GM21447 (cell line): ENCODE data around the gene RSKR.
"Not testable (repeated sequence)": the region's sequence is repeated elsewhere in the genome, so short reads cannot be mapped to it uniquely, and the experiment has no call there.

ENCODE experiments used
- ATAC-seq: cut with Tn5 transposase; IDR thresholded peaks from one replicate; pipeline ENCODE4 v1.9.1; 2021; ENCODE audit not compliant: unreplicated experiment

RSKR gene

DNA sequence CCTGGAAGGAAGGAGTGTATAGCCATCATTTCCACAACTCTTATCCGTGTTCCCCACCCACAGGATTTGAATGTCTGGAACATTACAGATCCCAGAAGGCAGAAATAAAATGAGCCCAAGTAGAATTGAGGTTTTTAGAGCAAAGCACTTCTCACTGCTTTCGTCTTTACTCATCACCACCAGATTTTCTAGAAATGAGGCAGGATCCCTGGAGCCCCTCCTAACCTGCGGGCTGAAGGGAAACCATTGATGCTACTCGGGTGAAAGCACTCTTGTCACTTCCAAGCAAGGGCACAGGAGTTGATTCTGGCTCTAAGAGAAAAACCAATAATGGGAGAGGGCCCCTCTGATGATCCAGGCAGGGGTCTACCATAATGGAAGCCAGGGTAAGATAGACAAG is 34.5 kb downstream of the RSKR start:
- no peak for ATAC-seq

DNA sequence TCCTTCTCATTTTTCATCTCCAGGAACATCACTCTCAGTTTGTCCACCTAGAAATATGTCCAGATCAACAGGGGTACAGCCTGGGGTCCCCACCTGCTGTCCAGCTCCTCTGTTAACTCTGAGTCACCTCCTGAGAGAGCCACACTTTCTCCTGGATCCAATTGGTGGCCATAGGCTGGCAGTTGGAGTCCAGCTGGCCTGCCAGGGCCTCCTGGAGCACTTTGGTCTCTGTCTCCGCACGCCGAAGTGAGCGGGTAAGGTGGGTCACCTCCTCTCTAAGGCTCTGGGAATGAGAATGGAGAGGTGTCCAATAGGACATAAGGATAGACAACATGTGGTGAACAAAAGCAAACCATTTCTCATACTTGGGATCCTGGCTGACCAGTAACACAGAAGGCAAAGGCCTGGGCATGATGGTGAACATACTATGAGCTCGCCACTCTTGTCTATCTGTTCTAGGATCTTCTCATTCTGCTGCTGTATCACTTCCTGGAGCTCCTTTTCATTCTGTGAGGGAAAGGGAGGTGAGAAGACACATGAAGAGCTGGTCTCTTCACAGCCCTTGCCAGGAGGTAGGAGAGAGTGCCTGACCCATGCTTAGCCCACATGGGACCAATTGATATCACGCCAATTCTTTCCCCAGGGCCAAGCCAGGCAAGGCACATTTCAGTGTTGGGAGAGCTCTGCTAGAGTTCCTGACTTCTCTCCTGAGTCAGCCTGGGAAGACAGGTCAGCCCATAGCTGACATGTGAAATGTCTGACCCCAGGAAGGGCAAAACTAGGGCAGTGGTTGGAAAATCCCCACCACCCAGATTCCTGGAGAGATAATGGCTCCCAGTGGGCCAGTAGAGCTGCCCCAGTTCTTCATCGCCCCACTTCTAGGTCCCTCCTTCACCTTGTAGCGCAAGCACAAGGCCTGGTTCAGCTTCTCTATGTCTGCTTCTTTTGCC is 35.5 kb downstream of the RSKR start:
- no peak for ATAC-seq

DNA sequence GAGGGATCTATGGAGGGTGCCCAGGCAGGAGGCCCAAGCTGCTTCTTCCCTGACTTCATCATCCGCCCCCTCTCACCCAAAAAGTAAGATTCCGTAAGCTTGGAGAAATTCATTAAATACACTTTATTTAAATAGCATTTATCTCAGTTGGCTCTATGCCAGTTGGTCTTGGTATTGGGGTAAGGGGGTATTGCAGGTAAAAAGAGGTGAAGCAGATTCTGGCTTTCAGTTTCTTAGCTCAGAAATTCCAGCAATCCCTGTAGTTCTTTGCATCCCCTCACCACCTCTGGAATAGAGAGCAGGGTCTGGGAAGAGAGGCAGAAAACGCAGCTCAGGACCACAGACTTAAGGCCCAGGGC is 36.5 kb downstream of the RSKR start:
- no peak for ATAC-seq

DNA sequence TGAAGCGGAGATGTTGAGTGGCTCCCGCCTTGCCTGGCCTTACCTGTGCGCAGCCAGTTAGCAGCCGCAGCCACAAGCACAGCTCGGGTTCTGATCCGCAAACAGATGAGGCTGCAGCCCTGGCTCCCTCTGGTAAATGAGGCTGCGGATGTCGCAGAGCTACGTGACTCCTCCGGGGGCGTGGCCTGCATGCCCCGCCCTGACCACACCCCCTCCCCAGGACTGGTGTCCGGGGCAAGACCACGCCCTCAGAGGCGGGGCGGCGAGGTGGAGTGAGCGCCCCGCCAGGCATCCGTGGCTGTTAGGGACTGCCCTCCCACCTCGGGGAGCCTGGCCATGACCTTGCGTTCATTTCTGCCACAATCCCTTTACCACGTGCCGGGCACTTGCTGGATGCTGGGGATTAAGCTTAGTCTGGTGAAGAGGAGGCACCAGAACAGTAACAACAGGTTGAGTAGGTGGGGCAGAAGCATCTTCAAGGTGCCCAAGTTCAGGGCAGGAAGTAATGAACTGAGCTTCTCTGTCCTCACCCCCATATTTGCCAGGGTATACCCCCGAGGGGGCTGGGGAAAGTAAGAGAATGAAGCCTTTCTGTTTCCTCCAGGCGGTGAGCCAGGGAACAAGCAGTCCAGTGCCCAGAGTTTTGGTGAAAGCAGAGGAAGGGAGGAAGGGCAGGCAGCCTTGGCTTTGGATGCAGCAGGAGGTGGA is 37.1 kb downstream of the RSKR start, which contains the start of gene ALDOC:
Gene ALDOC, minus strand, starts transcription at position 138 of the 708 bp plus-strand sequence. CDS start 1,363 bp downstream, outside the sequence.
- peak; percentile 73 for ATAC-seq

DNA sequence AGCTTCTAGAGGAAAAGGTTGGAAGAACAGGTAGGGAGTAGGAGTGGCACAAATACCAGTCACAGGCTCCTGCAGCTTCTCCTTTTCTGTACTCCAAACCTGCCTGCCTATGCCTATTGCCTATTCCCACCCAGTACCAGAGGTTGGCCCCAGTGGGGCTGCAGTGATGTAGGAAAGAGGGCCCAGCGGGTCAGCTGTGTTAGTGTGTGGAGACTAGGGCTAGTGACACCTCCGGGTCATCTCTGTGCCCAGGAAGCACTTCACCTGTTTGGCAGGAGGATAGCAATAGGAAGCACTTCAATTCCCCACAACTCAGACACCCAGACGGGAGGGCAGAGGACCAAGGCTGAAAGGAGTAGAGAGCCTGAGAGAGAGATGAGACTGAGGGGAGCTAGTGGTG is 38.0 kb downstream of the RSKR start:
- ATAC-seq: not testable (repeated sequence)

DNA sequence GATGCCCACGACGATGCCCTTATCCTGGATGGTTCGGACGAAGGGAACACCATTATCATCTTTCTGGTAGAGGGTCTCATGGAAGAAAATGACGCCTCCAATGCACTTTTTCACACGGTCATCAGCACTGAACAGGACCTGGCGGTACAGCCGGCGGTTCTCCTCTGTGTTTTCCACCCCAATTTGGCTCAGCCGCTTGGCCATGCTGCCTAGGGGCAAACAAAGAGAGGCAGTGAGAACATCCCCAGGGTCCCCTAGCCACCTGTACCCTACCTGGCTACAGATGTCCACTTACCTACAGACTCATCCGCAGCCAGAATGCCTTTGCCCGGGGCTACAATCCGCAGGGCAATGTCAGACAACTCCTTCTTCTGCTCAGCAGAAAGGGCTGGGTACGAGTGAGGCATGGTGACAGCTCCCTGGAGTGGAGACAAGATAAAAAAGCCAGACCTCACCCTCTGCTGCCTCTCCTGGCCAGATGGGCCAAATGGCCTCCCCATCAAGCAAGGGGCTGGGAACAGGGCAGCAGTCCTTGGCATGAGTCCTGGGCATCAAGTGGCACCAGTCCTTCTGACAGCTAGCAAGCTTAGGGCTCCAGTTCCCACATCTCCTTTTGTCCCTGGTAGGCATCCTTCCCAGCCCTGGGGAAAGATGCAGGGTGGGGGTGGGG is 38.7 kb downstream of the RSKR start:
- no peak for ATAC-seq

DNA sequence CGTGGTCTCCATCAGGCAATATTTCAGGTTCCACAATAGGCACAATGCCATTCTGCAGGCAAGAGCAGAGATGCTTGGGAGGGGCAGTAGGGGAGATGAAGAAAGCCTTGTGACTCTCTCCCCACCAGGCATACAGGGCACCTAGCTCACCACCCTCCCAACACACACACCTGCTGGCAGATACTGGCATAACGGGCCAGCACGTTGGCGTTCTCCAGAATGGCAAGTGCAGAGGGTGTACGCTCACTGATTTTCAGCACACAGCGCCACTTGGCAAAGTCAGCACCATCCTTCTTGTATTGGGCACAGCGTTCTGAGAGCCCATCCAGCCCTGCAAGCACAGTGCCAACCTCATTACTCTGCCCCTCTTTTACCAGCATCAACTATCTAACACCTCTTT is 39.5 kb downstream of the RSKR start:
- ATAC-seq: no peak

DNA sequence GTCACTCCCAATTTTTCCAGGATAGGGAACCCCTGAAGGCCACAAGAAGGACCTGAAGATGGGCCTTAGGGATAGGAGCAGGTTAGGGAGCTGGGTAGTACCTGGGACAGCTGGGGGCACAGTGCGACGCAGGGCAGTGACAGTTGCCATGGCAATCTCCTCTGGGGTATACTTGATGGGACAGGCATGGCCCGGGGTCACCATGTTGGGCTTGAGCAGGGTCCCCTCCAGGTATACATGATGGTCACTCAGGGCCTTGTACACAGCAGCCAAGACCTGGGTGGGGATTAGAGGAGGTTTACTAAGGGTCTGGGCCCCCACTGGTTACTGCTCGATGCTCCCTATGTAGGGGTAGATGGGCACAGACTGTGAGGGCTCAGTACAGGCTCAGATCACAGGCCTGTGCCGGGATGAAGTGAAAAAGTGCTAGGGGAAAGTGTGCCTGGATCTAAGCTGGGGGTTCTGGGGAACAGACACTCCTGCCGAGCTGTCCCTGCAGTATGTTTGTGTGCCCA is 40.0 kb downstream of the RSKR start:
- ATAC-seq: no peak

DNA sequence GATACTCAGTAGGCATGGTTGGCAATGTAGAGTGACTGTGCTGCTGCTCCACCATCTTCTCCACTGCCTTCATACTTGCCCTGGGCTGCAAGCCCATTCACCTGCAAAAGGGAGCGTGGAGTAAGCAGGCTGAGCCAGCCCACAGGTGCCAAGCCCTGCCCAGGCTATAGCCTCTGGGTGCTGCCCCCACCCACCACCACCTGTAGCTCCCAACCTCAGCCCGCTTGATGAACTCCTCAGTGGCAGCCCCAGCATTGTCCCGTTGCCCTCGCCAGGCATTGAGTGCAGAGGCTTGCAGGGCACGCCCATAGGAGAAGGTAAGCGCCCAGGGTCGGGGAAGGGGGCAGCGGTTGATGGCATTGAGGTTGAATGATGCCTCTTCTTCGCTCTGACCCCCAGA is 40.5 kb downstream of the RSKR start:
- no peak for ATAC-seq

DNA sequence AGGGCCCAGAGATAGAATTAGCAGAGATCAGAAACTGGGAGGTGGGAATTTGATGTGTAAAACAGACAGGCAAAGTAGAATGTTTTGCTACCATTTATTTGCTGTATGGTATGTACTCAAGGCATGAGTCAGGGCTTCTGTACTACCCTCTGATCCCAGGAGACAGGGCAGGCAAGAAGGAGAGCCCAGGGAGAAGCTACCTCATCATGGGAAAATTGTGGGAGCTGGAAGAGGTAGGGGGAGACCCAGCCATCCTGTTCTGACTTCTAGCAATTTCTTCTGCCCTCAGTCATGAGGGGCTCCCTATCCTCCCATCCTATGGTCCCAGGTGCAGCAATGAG is 41.0 kb downstream of the RSKR start:
- no peak for ATAC-seq

DNA sequence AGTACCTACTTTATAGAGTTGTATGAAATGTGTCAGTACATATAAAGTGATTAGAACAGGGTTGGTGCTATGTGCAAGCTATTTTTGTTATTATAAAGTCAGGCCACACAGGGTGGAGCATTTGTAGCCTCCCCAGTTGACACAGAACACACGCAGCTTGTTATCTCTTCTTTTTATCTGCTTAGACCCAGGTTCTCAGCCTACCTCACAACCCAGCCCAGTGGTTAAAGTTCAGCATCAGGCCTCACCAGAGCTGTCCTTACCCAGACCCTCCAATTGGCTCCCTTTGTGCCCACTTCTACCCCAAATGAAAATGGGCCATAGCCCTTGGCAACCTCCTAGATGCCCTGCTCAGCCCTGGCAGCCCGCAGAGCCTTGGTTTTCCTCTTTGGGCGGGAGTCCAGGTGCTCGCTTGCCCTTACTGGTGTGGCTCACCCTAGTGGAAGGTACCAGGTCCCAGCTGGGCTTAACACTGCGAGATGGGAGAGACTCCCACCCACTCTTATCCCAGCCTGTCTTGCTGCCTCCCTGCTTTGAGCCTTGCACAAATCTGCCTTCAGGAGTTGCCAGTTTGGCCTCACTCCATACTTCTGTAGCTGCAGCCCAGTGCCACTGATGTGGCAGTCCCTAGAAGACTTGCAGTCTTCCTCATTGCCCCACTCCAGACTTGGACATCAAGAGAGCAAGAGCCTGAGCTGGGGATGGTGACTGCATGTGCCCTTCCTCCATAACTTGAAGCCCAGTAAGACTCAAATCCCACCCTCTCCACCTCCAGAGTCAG is 41.5 kb downstream of the RSKR start:
- no peak for ATAC-seq

DNA sequence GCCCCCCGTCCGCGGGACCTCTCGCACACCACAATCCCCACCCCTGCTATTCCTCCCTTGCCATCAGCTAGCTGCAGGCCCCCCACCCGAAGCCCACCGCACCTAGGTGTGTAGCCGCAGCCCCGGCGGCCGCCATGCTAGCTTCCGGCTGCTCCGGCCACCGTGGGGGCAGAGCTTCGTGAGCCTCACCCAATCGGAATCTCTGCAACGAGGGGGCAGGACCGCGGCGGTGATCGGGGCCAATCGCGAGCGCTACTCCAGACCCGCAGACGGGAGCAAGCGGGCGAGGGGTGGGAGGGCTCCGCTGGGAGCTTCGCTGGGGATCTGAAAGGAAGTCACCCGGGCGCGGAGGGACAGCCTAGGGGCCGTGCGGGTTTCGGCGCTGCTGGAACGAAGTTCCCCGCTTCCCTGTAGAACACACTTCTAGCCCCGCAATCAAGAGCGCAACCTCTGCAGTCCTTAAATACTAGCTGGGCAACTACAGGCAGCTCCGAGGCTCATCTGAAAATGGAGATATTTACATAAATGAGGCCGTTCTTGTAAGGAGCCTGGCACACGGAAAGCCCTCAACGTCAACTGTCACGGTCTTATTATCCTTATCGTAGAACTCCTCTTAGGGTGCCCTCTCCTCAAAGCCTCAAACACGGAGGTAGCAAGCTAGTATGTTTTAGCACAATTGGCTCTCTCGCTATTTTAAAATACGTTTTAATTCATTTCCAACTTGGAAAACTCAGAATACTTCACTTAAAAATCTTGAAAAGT is 42.4 kb downstream of the RSKR start, which contains the start of gene PIGS:
Gene PIGS, minus strand, starts transcription at position 164 of the 762 bp plus-strand sequence. Its CDS starts 28 bp downstream, at position 136.
- peak; percentile 67 for ATAC-seq

DNA sequence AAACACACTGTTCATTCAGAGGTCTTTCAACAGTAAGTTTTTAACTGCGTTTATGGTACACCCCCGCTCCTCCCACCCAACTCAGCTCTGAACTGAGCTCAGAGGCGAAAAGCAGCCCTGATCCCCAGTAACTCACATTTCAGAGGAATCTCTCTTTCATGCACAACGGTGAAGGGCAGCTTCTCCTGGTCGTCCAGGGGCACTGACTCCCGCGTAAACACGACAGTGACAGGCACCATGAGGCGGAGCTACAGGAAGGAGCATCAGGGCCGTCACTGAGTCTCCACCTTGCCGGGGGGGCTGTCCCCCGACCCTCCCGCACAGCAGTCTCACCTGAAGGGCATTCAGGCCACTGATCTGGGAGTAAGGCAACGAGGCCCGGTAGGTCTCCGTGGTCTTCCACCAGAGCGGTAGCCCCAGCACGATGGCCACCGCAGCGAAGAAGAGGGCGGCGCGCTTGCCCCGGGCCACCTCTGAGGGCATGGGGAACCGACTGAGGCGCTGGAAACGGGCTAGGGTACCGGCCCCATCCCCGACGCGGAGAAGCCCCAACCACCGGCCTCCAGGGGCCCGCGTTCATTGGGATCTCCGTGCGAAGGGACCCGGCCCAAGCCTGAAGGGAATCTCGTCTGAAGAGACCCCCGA is 43.1 kb downstream of the RSKR start:
- ATAC-seq: peak; percentile 26

DNA sequence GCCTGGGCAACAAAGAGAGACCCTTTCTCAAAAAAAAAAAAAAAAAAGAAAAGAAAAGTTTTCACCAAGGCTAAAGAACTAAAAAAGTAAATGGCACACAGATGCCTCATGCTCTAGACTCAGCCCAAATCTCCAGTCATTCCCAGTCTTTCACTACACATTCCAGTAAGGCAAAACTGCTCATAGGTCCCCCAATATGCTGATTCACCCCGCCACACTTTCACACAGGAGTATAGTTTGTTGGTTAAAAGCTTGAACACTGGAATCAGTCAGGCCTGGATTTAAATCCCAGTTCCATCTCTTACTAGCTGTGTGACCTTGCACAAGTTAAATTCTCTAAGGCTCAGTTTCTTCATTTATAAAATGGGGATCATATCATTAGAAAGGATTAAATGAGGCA is 44.5 kb downstream of the RSKR start:
- ATAC-seq: no peak

DNA sequence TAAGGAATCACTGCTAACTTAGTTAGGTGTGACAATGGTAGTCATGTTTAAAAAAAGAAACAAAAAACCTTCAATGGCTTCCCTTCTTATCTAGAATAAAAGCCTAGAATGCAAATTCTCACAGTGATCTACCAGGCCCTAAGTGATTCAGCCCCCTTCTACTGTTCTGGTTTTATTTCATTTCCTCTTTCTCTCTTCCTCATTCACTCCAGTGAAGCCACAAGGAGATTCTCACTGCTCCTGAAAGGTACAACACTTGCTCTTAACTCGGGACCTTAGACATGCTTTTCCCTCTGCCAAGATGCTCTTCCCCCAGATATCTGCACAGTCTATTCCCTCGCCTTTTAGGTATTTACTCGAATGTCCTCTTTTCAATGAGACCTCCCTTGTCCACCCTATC is 46.4 kb downstream of the RSKR start:
- ATAC-seq: peak; percentile 37

DNA sequence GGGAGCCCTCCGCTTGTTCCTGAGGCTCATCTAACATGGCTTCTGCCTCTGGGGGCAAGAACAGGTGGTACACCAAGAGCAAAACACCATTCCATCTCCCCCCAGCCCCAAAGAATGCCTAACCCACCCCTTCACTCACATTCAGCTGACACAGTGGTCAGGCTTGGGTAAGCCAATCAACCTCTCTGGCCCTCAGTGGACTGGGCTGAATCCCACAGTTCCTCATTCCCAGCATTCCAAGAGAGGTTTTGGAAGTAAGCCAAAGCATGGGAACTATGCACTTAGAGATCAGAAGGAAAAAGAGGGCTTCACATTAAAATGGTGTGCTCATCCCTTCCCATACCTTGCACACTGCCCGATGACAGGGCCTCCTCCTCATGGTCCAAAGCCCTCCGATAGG is 50.5 kb downstream of the RSKR start:
- ATAC-seq: no peak
